HepG2 (cell line): ENCODE data around the gene RABL6. TPM values are rescaled to one million over a fixed set of nuclear protein-coding genes. Genes with fewer than 3 reads are reported as not detected.
A peak's percentile ranks its signal among the peaks of the same experiment; 100 is the strongest.

Experiments used
- GATAD2A ChIP-seq: IDR thresholded peaks from 2 replicates; pipeline ENCODE4 v1.6.1; 2016
- IKZF4 ChIP-seq: sonication (generic); formaldehyde crosslinking; IDR thresholded peaks from 2 replicates; pipeline ENCODE4 v1.5.1; 2020; ENCODE audit warnings: borderline replicate concordance, mild to moderate bottlenecking, low read depth, missing genetic modification reagents; ENCODE audit errors: not compliant biosample characterization
- JUN ChIP-seq: sonication (generic); formaldehyde crosslinking; IDR thresholded peaks from 2 replicates; pipeline ENCODE4 v1.4.0; 2020; ENCODE audit warnings: mild to moderate bottlenecking, missing genetic modification reagents
- MED8 ChIP-seq: sonication (generic); formaldehyde crosslinking; IDR thresholded peaks from 2 replicates; pipeline ENCODE4 v1.8.1; 2023; ENCODE audit warnings: mild to moderate bottlenecking, missing genetic modification reagents; ENCODE audit not compliant: insufficient replicate concordance
- NFIC ChIP-seq: IDR thresholded peaks from 2 replicates; pipeline ENCODE4 v1.6.1; 2012; ENCODE audit warnings: mild to moderate bottlenecking, low read length, inconsistent platforms
- PAX8 ChIP-seq: sonication (generic); formaldehyde crosslinking; IDR thresholded peaks from 2 replicates; pipeline ENCODE4 v1.8.0; 2022; ENCODE audit warnings: mild to moderate bottlenecking, missing genetic modification reagents, borderline replicate concordance
- PITX1 ChIP-seq: sonication (generic); formaldehyde crosslinking; IDR thresholded peaks from 2 replicates; pipeline ENCODE4 v1.5.1; 2020; ENCODE audit warnings: mild to moderate bottlenecking, missing genetic modification reagents
- RAD21 ChIP-seq: fragments of 450-650 bp; formaldehyde crosslinking; IDR thresholded peaks from 2 replicates; pipeline ENCODE4 v1.5.0; 2020; ENCODE audit warnings: mild to moderate bottlenecking
- SPEN ChIP-seq: sonication (generic); formaldehyde crosslinking; IDR thresholded peaks from 2 replicates; pipeline ENCODE4 v1.5.1; 2020; ENCODE audit warnings: low read depth, mild to moderate bottlenecking, missing genetic modification reagents
- TGIF2 ChIP-seq: IDR thresholded peaks from 2 replicates; pipeline ENCODE4 v1.6.1; 2016; ENCODE audit warnings: control low read depth, missing compliant biosample characterization
- XRCC5 ChIP-seq: fragments of 200-400 bp; formaldehyde crosslinking; optimal IDR thresholded peaks from 2 replicates; pipeline ENCODE3; 2017; ENCODE audit warnings: mild to moderate bottlenecking, low read length
- ZFX ChIP-seq: sonication (generic); formaldehyde crosslinking; IDR thresholded peaks from 2 replicates; pipeline ENCODE4 v1.4.0; 2020; ENCODE audit warnings: mild to moderate bottlenecking, low read depth, missing genetic modification reagents, moderate library complexity
- ZNF12 ChIP-seq: sonication (generic); formaldehyde crosslinking; IDR thresholded peaks from 2 replicates; pipeline ENCODE4 v1.5.0; 2020; ENCODE audit warnings: missing genetic modification reagents
- ZNF17 ChIP-seq: sonication (generic); formaldehyde crosslinking; IDR thresholded peaks from 2 replicates; pipeline ENCODE4 v1.5.0; 2020; ENCODE audit warnings: mild to moderate bottlenecking, missing genetic modification reagents
- ZNF263 ChIP-seq: sonication (generic); formaldehyde crosslinking; IDR thresholded peaks from 2 replicates; pipeline ENCODE4 v1.4.0; 2020; ENCODE audit warnings: missing genetic modification reagents
- ZNF343 ChIP-seq: sonication (generic); formaldehyde crosslinking; IDR thresholded peaks from 2 replicates; pipeline ENCODE4 v1.4.0; 2020; ENCODE audit warnings: mild to moderate bottlenecking, missing genetic modification reagents
- ZNF441 ChIP-seq: sonication (generic); formaldehyde crosslinking; IDR thresholded peaks from 2 replicates; pipeline ENCODE4 v1.7.0; 2021; ENCODE audit warnings: missing genetic modification reagents, borderline replicate concordance
- ZNF768 ChIP-seq: sonication (generic); formaldehyde crosslinking; IDR thresholded peaks from 2 replicates; pipeline ENCODE4 v1.4.0; 2020; ENCODE audit warnings: missing genetic modification reagents
- ZSCAN20 ChIP-seq: sonication (generic); formaldehyde crosslinking; IDR thresholded peaks from 2 replicates; pipeline ENCODE4 v1.4.0; 2020; ENCODE audit warnings: missing genetic modification reagents, mild to moderate bottlenecking, borderline replicate concordance
- polyA plus RNA-seq, 8 experiments: library from polyadenylated mRNA; depleted of rRNA in 3 of 8; stranded (reverse) in 7 of 8; unstranded in 1 of 8; fragments of >200 nt; fragmentation: Illumina TruSeq in 4 of 8; extraction: Trizol in 4 of 8; gene quantifications; 2 replicates each; pipeline versions ENCODE4 v1.2.1 to v1.2.3, GENCODE V29; 2011 to 2016; ENCODE audit warnings: low read depth in 4 of 8, missing spikeins in 1 of 8, mixed read lengths in 1 of 8; ENCODE audit not compliant: insufficient read depth in 1 of 8
- total RNA-seq, 5 experiments: library from RNA; depleted of rRNA; stranded (reverse); fragments of >200 nt; fragmentation: Illumina TruSeq; extraction: Trizol; gene quantifications; 2 replicates each; pipeline ENCODE4 v1.2.3, GENCODE V29; 2016; ENCODE audit warnings: low read depth in 1 of 5
- TF ChIP-seq, protein P1 (sequence below): sonication (generic); formaldehyde crosslinking; IDR thresholded peaks from 2 replicates; pipeline ENCODE4 v1.5.0; 2020; ENCODE audit warnings: mild to moderate bottlenecking, missing genetic modification reagents
- TF ChIP-seq, protein P2 (sequence below): sonication (generic); formaldehyde crosslinking; IDR thresholded peaks from 2 replicates; pipeline ENCODE4 v1.5.0; 2020; ENCODE audit warnings: missing genetic modification reagents, mild to moderate bottlenecking, borderline replicate concordance
- TF ChIP-seq, protein P3 (sequence below): sonication (generic); formaldehyde crosslinking; IDR thresholded peaks from 2 replicates; pipeline ENCODE4 v1.8.0; 2022; ENCODE audit warnings: low read depth, missing genetic modification reagents
- TF ChIP-seq, protein P4 (sequence below): IDR thresholded peaks from 2 replicates; pipeline ENCODE4 v1.6.1; 2016; ENCODE audit warnings: low read depth, control low read depth

Gene RABL6
- total and polyA plus RNA-seq, 2 of the 13 experiments (the other 11 are each of a cell fraction or from before 2014, with no cell fraction given), result 81.5 to 125 TPM

DNA sequence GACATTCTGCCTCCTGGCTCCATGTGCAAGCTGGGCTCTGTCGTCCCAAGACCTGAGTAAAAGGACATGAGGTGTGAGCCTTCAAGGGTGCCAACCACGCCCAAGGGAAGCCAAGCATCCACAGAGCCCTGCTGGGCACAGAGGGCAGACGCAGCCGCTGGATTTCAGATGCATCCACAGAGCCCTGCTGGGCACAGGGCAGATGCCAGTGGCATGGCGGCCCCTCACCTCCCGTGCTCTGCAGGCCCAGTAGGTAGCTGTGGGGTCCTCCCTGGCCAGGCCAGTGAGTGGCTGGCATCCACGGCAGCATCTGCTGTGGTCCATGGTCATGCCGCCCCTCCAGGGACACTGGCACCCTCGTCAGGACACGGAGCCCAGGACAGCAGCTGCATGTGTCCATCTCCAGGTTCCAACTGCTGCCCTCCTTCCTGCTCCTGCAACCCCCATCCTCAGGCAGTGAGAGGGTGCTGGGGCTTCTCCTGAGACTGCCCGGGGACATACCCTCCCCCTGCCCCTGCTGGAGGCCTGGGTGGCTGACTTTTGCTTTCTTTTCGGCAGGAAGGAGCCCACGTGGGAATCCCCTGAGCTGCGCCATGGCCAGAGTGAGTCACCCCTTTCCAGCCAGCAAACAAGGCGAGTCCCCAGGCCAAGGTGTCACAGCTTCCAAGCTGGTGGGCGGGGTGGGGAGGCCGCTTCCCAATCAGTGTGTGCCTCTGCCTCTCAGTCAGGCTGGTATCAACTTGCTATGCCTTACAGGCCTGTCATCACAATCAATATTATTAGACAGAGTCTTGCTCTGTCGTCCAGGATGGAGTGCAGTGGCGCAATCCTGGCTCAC, 74.6 kb downstream of the RABL6 start (continued):
- TF ChIP-seq PITX1 (CRISPR knock-in tag), result no peak; the same call in 1 of the 2 replicates
- TF ChIP-seq RAD21, result 0 out of 2 replicates have a peak, but pooled peaks have one; percentile 3
- peak; percentile 38 for TF ChIP-seq XRCC5
- TF ChIP-seq, protein P1, sequence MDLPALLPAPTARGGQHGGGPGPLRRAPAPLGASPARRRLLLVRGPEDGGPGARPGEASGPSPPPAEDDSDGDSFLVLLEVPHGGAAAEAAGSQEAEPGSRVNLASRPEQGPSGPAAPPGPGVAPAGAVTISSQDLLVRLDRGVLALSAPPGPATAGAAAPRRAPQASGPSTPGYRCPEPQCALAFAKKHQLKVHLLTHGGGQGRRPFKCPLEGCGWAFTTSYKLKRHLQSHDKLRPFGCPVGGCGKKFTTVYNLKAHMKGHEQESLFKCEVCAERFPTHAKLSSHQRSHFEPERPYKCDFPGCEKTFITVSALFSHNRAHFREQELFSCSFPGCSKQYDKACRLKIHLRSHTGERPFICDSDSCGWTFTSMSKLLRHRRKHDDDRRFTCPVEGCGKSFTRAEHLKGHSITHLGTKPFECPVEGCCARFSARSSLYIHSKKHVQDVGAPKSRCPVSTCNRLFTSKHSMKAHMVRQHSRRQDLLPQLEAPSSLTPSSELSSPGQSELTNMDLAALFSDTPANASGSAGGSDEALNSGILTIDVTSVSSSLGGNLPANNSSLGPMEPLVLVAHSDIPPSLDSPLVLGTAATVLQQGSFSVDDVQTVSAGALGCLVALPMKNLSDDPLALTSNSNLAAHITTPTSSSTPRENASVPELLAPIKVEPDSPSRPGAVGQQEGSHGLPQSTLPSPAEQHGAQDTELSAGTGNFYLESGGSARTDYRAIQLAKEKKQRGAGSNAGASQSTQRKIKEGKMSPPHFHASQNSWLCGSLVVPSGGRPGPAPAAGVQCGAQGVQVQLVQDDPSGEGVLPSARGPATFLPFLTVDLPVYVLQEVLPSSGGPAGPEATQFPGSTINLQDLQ (CRISPR knock-in tag), result no peak
- TF ChIP-seq ZNF263 (CRISPR knock-in tag), result 0 out of 2 replicates have a peak, but pooled peaks have one; percentile 19
- TF ChIP-seq NFIC, result peak; percentile 35; the same call in 1 of the 2 replicates
- 0 out of 2 replicates have a peak, but pooled peaks have one; percentile 47 for TF ChIP-seq ZNF12 (CRISPR knock-in tag)
- TF ChIP-seq MED8, result peak; percentile 43
- peak; percentile 90 for TF ChIP-seq ZFX (CRISPR knock-in tag)
- TF ChIP-seq ZNF17 (CRISPR knock-in tag), result no peak
- TF ChIP-seq SPEN (CRISPR knock-in tag), result peak; percentile 40; the same call in 1 of the 2 replicates
- peak; percentile 12; the same call in 1 of the 2 replicates for TF ChIP-seq ZNF768 (CRISPR knock-in tag)
- TF ChIP-seq ZSCAN20 (CRISPR knock-in tag), result no peak
- TF ChIP-seq ZNF343 (CRISPR knock-in tag), result peak; percentile 79; the same call in 1 of the 2 replicates
- TF ChIP-seq ZNF441 (CRISPR knock-in tag), result no peak; the same call in 1 of the 2 replicates
- TF ChIP-seq IKZF4 (CRISPR knock-in tag), result peak; percentile 77
- peak; percentile 93 for TF ChIP-seq JUN (CRISPR knock-in tag)
- TF ChIP-seq, protein P2, sequence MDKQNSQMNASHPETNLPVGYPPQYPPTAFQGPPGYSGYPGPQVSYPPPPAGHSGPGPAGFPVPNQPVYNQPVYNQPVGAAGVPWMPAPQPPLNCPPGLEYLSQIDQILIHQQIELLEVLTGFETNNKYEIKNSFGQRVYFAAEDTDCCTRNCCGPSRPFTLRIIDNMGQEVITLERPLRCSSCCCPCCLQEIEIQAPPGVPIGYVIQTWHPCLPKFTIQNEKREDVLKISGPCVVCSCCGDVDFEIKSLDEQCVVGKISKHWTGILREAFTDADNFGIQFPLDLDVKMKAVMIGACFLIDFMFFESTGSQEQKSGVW (CRISPR knock-in tag), result no peak
- TF ChIP-seq, protein P3, sequence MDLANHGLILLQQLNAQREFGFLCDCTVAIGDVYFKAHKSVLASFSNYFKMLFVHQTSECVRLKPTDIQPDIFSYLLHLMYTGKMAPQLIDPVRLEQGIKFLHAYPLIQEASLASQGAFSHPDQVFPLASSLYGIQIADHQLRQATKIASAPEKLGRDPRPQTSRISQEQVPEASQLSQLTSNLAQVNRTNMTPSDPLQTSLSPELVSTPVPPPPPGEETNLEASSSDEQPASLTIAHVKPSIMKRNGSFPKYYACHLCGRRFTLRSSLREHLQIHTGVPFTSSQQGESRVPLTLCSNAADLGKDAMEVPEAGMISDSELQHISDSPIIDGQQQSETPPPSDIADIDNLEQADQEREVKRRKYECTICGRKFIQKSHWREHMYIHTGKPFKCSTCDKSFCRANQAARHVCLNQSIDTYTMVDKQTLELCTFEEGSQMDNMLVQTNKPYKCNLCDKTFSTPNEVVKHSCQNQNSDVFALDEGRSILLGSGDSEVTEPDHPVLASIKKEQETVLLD (CRISPR knock-in tag), result no peak
- peak; percentile 79 for TF ChIP-seq GATAD2A (CRISPR knock-in tag)
- peak; percentile 92 for TF ChIP-seq TGIF2 (CRISPR knock-in tag)
- 0 out of 2 replicates have a peak, but pooled peaks have one; percentile 42 for TF ChIP-seq PAX8 (CRISPR knock-in tag)
- TF ChIP-seq, protein P4, sequence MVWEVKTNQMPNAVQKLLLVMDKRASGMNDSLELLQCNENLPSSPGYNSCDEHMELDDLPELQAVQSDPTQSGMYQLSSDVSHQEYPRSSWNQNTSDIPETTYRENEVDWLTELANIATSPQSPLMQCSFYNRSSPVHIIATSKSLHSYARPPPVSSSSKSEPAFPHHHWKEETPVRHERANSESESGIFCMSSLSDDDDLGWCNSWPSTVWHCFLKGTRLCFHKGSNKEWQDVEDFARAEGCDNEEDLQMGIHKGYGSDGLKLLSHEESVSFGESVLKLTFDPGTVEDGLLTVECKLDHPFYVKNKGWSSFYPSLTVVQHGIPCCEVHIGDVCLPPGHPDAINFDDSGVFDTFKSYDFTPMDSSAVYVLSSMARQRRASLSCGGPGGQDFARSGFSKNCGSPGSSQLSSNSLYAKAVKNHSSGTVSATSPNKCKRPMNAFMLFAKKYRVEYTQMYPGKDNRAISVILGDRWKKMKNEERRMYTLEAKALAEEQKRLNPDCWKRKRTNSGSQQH, result no peak; the same call in 1 of the 2 replicates
